NCI-H446 (cell line): ENCODE data around the gene ZNF883.
"Not testable (repeated sequence)": the region's sequence is repeated elsewhere in the genome, so short reads cannot be mapped to it uniquely, and the experiment has no call there.

Experiments
- DNase-seq, 2 experiments: peaks; one replicate each; lab custom pipeline; 2025; lab: John Stamatoyannopoulos, UW

The ZNF883 gene

DNA sequence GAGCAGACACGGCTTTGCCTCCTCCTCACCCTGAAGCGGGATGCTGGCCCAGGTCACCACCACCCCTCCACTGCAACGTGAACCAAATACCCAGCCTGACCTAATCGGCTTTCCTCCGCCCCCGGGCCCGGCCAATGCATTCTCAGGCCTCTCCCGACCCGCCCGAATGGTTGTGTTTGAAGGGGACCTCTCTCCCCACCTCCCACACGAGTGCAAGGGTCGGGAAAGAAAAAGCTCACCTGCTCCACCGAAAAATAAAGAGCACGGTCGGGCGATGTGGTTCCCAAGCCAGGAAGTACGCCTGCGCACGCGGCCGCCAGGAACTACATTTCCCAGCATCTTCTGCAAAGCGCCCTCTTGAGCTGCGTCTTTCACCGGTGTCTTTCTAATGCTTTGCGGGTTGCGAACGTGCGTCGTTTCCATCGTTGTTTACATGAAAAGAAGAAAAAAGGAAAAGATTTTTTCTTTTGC is at the start of gene ZNF883:
Gene ZNF883 (minus strand): TSS at position 282 of the 471 bp plus-strand sequence.
- DNase-seq = peak in 1 of 2 experiments; percentile 27

DNA sequence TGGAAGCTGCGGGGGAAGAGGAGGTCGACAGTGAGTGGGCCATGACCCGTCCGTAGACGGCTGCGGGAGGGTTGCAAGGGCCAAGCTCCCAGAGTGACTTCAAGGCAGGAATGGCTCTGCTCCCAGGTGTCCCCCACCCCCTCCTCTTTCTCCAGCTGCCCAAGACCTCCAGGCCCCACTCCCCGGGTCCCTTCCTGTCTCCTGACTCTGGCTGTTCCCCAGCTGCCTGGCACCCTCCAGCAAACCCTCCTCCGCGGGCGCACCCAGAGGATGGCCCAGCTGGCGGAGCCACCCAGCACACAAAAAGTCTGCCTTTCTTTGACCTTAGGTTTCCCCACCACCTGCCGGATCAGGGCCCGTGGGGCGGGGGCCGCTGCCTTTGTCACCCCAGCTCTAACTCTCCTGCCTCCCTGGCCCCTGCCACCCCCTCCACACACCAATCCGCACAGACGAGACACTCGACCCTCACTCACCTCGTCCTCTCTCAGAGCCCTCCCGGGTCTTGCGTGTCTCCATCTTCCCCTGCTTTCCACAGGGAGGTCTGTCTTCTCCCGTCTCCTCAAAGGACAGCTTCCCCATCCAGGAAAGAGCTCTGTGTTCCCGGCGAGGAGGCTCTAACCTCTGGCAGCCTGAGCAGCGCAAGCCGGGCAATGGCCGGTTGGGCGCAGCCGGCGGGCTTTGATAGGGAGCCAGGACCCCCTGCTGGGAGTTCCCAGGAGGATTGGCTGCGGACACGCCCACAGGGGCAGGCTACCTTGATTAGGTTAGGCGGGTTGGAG is 49.3 kb upstream of the ZNF883 start:
- not testable (repeated sequence) for DNase-seq

DNA sequence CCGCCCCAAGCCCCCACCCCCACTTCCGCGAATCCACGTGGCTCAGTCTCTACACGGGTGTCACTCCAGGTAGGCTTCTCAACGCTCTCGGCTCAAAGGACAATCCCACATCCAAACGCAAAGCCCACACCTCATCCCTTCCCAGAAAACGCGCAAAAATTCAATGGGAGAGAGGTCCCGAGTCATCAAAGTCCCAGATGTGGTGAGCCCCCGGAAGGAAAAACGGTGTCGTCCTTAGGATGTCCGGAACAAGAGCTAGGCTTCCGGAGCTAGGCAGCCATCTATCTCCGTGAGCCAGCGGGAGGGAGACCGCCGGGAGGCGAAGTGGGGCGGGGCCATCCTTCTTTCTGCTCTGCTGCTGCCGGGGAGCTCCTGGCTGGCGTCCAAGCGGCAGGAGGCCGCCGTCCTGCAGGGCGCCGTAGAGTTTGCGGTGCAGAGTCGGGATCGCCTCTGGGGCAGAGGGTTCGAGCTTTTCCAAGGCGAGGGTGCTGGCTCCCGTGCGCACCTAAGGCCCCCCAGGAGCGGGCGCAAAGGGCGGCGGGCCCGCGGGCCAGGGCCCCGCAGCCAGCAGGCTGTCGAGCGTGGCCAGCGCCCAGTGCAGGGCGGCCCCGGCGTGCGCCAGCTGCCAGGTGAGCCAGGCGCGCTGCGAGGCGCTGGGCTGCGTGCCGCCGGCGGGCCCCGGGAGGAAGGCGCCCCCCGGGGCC is 47.7 kb upstream of the ZNF883 start:
- DNase-seq = not testable (repeated sequence)

DNA sequence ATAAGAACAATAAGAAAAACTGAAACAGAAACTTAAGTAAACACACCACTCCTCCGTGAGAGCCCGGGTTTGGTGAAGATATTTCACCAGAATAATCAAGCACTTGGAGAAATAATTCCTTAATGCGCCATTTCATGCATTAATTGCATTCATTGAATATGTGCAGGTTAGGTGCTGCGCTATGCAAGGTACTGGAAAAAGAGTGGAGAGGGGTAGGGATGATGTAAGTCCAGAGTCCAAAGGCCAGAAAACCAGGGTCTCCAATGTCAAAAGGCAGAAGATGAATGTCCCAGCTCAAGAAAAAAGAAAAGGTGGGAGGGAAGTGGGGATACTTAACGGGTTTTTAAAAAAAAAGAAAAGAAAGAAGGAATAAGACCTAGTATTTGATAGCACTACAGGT is 45.2 kb upstream of the ZNF883 start:
- no peak for DNase-seq

DNA sequence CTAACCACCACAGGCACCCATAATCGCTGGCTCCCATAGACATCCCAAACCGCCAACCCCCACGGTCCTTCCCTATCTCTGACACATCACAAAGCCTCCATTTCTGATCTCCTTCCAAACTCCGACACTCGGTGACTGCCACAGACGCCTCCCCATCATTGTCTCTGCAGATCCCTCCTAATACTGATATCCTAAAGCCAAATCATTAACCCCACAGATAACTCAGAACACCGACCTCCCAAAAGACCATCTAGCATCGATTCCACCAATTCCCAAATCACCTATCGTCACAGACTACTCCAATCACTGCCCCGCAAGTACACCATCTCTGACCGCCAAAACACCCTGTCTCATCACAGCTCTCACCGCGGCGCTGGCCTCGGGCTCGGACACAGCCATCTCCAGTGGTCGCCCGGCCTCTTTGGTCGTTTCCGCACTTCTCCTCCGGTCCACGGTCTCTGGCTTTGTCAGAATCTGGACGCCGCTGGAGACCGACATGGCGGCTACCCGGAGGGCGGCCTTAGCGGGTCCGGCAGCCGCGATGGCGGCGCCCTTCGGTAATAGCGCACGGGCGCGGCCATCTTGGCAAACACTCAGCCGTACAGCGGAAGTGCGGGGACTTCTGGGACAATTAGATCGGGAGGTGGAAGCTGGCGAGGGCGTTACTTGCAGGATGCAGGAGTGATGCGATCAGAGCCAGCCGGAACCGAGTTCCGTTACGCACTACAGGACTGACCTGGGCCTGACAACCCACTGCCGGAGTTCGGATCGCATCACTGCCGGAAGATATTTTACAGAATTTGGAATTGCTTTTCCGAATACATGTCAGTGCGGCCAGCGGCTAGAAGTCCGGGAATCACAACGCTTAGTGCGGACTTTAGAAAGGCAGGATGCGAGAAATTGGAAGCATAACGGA is 44.5 kb upstream of the ZNF883 start, which contains the start of gene ZFP37:
Gene ZFP37 (minus strand): TSS at position 534 of the 916 bp plus-strand sequence. CDS start 36 bp downstream, at position 498.
- DNase-seq = peak; percentile 57 to 89

DNA sequence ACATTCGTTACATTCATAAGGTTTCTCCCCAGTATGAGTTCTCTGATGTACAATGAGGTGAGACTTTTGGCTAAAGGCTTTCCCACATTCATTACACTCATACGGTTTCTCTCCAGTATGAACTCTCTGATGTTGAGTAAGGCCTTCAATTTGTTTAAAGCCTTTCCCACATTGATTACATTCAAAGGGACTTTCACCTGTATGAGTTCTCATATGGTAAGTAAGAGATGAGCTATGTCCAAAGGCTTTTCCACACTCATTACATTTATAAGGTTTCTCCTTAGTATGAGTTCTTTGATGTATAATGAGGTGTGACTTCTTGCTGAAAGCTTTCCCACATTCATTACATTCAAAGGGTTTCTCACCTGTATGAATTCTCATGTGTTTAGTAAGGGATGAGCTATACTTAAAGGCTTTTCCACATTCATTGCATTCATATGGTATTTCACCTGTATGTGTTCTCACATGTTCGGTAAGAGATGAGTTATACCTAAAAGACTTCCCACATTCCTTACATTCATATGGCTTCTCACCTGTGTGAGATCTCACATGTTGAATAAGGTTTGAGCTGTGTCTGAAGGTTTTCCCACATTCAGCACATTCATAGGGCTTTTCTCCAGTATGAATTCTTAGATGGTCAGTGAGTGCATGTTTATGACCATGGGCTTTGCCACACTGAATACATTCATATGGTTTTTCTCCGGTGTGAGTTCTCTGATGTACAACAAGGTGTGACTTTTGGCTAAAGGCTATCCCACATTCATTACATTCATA is 31.1 kb upstream of the ZNF883 start:
- DNase-seq = no peak

DNA sequence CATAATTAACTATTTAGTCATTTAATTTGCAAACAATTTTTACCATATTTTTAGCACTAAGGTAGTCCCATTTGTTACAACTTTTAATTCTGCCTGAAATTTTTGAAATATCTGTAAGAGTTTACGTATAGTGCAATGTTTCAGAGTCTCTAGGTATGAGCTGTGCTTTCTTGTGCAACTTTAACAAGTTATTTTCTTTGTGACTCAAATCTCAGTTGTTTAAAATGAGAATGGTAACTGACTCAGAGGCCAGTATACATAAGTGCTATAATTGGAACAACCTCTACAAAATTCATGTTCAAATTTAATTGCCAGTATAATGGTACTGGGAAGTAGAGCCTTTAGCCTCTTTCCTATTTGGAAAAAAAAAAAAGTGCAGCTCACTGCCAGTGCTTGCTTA is 14.2 kb upstream of the ZNF883 start:
- no peak for DNase-seq

DNA sequence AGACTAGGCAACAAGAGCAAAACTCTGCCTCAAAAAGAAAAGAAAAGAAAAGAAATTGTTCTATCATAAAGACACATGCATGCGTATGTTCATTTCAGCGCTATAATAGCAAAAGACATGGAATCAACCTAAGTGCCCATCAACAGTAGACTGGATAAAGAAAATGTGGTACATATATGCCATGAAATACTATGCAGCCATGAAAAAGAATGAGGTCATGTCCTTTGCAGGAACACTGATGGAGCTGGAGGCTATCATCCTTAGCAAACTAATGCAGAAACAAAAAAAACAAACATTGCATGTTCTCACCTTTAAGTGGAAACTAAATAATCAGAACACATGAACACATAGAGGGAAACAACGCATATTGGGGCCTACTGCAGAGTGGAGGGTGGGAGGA is 6.3 kb upstream of the ZNF883 start:
- DNase-seq = no peak

DNA sequence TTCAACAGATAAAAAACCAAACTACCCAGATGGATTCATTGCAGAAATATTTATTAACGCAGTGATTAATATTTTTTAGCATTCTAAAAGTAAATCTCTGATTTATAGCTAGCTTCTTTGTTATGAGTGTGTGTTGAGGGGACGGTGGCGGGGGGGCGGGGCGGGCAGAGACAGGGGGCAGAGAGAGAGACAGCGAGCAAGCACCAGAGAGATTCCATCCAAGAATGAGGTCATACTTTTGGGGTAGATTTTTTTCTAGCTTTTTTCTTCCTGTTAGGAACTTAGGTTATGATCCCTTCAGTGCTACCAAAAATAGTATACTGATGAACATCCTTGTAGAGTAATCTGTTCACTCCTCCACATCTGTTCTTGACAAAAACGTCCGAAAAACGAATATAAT is 500 bp upstream of the ZNF883 start:
- no peak for DNase-seq

DNA sequence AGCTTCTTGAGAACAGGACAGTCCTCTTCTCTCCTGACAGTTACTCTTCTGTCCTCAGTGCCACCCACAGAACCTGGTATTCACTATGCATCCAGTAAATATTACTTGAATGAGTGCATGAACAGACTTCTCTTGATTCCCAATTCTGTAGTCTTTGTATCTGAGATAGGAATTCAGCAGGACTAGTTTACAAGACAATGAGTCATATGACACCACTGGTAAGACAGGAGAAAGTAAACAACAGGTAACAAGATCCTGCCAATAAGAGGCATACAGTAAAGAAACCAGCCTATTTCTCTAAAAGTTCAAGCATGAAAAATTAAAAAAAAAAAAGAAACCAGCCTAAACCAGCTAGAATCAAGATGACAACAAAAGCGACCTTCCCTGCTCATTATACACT is 6.2 kb downstream of the ZNF883 start:
- no peak for DNase-seq

DNA sequence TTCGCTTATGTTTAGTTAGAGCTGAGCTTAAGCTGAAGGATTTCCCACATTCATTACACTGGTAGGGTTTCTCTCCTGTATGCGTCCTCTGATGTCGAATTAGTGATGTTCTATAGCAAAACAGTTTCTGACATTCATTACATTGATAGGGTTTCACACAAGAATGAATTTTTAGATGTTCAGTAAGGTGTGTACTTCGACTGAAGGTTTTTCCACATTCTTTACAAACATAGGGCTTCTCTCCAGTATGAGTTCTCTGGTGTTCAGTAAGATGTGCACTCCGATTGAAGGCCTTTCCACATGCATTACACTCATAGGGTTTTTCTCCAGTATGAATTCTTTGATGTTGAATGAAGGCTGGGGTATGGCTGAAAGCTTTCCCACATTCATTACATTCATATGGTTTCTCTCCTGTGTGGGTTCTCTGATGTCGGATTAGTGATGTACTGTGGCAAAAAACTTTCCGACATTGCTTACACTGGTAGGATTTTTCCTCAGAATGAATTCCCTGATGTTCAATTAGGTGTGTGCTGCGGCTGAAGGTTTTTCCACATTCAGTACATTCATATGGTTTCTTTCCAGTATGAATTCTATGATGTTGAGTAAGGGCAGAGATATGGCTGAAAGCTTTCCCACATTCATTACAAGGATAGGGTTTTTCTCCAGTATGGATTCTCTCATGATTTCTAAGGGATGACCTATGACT is 14.6 kb downstream of the ZNF883 start:
- DNase-seq = no peak

DNA sequence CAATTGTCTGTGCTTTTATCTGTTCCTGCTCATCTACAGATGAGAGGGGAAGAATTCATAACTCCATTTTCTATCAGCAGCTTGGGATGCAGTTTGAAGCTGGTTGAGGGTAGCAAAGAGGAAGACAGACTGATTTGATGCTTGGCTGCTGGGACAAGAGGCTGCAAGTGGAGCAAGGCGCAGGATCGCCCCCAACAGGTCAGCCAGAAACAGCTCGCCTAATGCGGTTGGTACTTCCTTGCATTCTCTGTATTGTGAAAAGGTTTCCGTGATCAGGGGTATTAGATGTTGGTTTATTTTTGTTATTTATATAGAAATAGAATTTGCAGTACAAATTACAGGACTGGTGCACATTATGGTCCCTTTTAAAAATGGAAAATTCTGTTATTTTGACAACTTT is 40.6 kb downstream of the ZNF883 start:
- DNase-seq = no peak

DNA sequence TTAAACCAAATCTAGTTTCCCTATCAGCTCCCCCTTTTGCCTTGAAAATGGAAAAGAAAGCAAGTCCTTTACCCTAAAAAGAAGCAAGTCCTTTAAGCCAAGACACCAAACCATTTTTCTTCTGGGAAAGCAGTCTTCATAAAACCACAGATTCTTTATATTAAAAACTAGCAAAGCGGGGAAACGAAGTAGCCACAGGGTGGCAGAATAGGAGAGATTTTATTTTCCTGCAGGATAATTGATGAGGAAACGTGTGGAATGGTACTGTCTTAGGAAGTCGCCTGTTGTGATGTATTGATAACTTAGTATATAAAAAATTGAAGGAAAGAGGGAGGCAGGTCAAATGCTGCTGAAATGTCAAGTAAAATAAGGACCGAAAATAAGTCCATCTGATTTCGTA is 41.1 kb downstream of the ZNF883 start:
- DNase-seq = no peak

DNA sequence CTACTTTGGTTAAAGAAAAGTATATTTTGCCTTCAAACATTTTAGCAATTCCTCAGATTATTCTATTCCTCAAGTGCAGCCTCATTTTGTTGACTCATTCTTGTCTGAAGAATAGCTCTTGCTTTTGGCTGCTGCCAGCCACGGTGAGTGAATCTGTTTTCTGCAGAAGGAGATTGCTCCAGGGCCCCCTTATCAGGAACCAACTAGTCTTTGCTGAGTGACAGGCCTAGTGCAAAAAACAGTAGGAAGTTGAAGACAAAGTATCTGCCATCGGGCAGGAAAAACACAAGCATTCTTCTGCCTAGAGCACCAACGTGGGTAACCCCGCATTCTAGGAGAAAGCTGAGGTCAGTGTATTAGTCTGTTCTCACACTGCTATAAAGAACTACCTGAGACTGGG is 42.3 kb downstream of the ZNF883 start:
- no peak for DNase-seq

DNA sequence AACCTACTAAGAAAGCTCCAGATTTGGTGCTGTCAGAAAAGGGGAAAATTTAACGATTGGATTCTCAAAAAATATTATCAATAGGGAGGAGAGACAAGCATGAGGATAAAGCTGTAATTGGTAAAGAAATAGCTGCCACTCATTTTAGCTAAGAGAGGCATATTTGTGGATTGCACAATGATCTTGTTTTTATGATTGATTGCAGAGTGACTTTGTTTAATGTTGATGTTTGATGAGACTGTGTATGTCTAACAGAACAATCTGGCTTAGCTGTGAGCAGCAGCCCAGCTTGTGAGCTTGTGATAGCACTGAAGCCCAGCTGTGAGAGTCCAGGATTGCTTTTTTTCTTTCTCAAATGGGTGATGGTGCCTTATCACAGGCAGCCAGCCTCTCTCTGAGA is 56.4 kb downstream of the ZNF883 start:
- DNase-seq = no peak

DNA sequence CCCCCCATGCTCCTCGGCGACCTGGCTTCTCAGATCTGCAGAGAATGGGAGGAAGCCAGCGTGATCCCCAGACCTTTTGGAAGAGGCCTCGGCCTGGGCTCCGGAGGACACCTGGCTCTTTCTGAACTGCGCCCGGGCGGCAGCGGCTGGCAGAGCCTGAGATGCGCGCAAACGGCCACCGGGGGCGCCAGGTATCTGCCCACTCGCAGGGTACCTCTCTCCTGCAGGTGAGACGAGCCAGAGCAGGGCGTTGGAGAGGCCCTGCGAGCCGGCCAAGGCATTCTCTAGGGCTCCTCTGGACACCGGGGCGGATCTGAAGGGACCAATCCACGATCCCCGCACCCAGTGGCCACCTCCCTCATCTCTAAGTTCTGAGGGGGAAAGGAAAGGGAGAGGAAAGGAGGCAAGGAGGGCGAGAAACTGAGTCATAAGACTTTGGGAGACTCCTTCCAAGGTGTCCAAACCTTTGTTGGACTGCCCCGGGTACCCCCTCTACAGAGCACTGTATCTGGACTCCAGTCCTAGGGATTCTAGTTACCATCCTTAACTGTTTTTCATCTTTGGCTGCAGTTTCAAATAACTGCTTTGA is 66.3 kb downstream of the ZNF883 start:
- DNase-seq = no peak

DNA sequence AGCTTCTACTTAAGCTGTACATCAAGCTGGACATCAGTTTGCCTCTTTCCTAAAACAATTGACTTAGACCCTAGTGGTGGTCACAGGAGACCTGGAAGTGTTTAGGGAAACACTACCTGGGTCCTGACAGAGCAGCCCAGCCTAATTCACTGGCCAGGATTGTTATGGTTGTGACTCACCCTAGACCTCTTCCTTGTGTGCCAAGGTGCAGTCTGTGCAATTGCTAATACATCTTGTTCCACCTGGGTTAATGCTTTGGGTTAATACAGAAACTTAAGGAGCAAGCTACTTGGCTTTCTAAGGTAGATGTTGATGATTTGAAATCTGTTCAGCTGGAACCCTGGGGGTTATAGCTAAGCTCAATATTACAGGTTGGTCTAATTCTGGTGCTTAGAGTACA is 72.6 kb downstream of the ZNF883 start:
- DNase-seq = no peak

DNA sequence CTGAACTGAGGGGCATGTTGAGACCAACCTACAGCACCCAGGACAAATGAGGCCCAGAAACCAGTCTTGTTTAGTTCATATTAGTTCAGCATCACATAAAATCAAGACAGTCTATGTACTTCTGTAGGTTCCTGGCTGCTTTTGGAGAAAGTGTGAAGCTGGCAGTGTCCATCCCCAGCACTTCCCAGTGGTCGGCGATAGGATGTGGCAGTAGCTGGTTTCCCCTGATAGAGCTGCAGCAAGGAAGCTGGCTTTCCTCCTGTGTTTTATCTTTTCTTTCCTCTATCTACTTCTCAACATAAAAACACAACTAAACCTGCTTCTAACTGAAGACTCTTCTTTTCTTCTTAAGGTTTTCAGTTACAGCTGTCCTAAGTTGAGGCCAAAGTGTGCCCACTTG is 78.3 kb downstream of the ZNF883 start:
- no peak for DNase-seq

DNA sequence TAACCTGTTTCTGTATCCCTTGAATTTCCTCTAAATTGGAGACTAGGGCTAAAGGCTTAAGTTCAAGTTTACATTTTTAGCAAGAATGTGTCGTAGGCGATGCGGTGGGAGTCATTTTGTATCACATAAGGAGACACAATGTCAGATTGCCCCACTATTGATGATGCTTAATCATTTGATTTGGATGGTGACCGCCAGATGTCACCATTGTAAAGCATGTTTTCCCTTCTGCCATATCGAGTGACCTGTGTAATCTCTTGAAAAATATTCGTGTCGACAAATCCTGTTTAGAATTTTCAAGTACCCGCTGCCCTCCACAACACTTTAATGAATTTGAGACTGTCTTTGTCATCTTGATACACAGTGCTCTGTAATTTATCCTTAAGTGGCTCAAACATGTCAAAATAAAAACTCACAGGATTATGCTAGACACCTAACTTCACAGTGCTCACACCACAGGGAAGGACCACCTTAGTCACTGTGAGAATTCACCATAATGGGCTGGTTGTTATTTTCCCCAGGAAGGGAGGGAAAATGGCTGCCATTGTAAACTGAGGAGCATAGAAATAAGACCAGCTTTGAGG is 86.8 kb downstream of the ZNF883 start:
- DNase-seq = no peak

DNA sequence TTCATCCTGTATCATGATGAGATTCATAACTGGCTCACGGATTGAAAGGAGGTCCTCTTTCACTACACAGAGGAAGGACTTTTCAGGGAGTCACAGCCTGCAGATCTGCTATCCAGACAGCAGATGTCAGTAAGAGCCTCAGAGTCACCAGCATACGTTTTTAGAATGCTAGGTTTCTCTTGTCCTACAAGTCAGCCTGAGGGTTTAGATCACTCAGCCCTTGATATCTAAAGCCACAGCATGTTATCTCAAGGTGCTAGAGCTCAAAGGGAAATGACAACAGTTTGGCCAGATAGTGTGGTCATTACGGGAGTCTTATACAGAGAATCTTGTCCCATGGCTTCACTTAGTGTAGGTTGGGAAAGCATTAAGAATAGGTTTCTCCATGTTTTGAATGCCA is 90.4 kb downstream of the ZNF883 start:
- no peak for DNase-seq
